GM10266 (cell line): Measurements from ENCODE around the gene WNK2.

Source experiments
- DNase-seq: peaks from one replicate; pipeline ENCODE4 v3.0.0; 2012; ENCODE audit errors: extremely low spot score
- CTCF ChIP-seq: IDR thresholded peaks from 2 replicates; pipeline ENCODE4 v1.5.1; 2012; ENCODE audit warnings: mild to moderate bottlenecking, low read depth; ENCODE audit not compliant: control insufficient read depth, insufficient read depth; ENCODE audit errors: missing control alignments

WNK2 gene

GRCh38 chr9:93303258-93303771, 119.4 kb downstream of the WNK2 start:
- TF ChIP-seq CTCF, result no peak
- DNase-seq, result peak; percentile 11

DNA sequence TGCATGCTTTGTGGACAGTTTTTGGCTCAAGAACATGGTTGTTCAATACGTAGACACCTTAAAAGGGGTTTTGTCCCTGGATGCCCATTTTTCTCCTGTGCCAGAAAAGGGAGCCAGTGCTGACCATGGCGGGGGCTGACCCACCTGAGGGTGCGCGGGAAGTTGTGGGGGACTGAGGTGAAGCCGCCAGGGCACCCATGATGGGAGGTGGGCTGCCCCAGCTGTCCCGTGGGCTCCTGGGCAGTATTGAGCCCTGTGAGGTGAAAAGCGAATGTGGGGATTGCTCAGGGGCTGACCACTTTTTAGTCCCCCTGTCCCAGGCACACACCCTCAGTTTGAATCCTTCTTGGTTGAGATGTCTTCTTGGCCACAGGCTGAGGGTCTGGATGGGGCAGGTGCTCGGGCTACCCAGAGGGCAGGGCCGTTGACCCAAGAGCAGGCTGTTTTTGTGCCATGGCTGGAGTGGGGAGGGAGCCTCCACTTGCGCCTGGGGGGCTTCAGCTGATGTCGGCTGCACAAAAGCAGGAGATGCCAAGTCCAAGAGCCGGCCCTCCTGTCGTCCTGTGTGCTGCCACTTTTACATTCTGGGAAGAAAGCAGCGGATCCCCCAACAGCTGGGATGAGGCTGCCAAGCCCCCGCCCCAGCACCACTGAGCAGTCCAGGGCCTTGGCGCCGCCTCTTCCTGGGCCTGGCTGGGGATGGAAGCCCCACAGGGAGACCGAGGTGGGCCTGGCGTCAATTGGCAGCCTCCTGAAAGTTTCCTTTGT, 120.1 kb downstream of the WNK2 start:
- no peak for TF ChIP-seq CTCF
- DNase-seq, result no peak

- DNase-seq, result no peak
- TF ChIP-seq CTCF, result peak; percentile 51
These were observed 120.9 kb downstream of the WNK2 start for GRCh38 chr9:93304574-93305496.

GRCh38 chr9:93305497-93306020, 121.6 kb downstream of the WNK2 start:
- DNase-seq, result no peak
- no peak for TF ChIP-seq CTCF

GRCh38 chr9:93306081-93306480, 122.1 kb downstream of the WNK2 start:
- no peak for DNase-seq
- no peak for TF ChIP-seq CTCF

DNA sequence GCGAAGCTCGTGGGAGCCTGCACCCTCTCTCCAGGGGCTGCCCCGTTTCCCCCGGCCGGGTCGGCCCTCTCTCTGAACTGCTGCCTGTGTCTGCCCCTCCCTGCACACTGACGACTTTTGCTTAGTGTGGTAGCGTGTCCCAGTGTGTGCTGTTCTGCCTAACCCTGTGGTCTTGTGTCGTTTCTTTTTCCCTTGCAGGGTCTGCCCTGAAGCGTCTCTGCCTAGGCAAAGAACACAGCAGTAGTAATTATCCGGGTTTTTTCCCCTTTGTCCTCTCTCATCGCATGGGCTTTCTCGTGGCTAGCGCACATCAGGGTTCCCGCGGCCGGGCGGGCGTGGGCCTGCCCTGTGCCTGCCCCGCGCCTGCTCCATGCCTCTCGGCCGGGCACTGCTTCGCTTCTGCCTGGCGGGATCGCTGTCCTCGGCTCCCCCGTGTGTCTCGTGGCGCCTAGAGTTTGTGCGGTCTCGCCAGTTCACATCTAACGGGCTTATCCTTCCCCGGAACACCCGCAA, 122.7 kb downstream of the WNK2 start:
- DNase-seq, result no peak
- TF ChIP-seq CTCF, result no peak
